ENCODE results near the gene OSMR.

DNA sequence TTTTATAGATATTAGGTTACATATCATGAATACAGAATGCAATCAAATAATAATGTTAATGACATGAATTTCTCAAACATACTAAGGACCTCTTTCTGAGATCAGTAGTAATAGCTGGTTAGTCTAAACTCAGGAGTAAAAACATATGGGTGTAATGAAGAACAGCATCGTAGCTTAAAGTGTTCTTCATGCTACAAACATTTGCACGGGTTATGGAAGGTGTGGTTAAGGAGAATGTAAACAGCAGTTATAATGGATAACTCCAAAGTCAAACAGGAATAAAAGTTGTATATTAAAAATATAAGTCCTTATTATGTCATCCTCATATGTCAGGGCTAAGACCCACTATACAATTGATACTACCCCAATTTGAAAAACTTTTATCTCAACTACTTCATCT, 115.9 kb downstream of the OSMR start:
- TF ChIP-seq, protein P1, sequence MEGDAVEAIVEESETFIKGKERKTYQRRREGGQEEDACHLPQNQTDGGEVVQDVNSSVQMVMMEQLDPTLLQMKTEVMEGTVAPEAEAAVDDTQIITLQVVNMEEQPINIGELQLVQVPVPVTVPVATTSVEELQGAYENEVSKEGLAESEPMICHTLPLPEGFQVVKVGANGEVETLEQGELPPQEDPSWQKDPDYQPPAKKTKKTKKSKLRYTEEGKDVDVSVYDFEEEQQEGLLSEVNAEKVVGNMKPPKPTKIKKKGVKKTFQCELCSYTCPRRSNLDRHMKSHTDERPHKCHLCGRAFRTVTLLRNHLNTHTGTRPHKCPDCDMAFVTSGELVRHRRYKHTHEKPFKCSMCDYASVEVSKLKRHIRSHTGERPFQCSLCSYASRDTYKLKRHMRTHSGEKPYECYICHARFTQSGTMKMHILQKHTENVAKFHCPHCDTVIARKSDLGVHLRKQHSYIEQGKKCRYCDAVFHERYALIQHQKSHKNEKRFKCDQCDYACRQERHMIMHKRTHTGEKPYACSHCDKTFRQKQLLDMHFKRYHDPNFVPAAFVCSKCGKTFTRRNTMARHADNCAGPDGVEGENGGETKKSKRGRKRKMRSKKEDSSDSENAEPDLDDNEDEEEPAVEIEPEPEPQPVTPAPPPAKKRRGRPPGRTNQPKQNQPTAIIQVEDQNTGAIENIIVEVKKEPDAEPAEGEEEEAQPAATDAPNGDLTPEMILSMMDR (IDR thresholded peaks at IDR 0.05) = no peak
- TF ChIP-seq POLR2A (IDR thresholded peaks at IDR 0.05; ENCODE audit: low read depth) = no peak
- no peak for TF ChIP-seq EP300 (IDR thresholded peaks at IDR 0.05)
- TF ChIP-seq POLR2AphosphoS5 (IDR thresholded peaks at IDR 0.05) = no peak
